Esophagus squamous epithelium (tissue), 5 donors: Measurements from ENCODE around the gene DBP. TPM values are rescaled to one million over a fixed set of nuclear protein-coding genes. Genes with fewer than 3 reads are reported as not detected.

Source experiments
- DNase-seq: peaks from one replicate; lab custom pipeline; 2025; lab: John Stamatoyannopoulos, UW
- H3K27ac ChIP-seq, 4 donors: fragments of 200-600 bp; sonication (generic); one replicate each; pipeline ENCODE4 v1.5.1; 2016 to 2019; ENCODE audit warnings: mild to moderate bottlenecking in 1 of 4
- H3K27me3 ChIP-seq, 4 donors: fragments of 200-600 bp; sonication (generic); 1 replicate in 3 of 4; 2 replicates in 1 of 4; pipeline versions ENCODE4 v1.5.1 to v1.6.0; 2017 to 2021; ENCODE audit warnings: antibody characterized with exemption in 1 of 4
- H3K36me3 ChIP-seq, 3 donors: fragments of 200-600 bp; sonication (generic); one replicate each; pipeline ENCODE4 v1.5.1; 2016 to 2019
- H3K4me1 ChIP-seq, 3 donors: fragments of 200-600 bp; sonication (generic); one replicate each; pipeline ENCODE4 v1.5.1; 2017 to 2019
- H3K4me3 ChIP-seq, 4 donors: fragments of 200-600 bp; sonication (generic); 1 replicate in 3 of 4; 2 replicates in 1 of 4; pipeline ENCODE4 v1.5.1; 2016 to 2019; ENCODE audit warnings: mild to moderate bottlenecking in 2 of 4, moderate library complexity in 1 of 4
- H3K9me3 ChIP-seq, 3 donors: fragments of 200-600 bp; sonication (generic); one replicate each; pipeline ENCODE4 v1.5.1; 2016 to 2019
- CTCF ChIP-seq, 6 experiments: fragments of 450-650 bp in 4 of 6; fragments of 200-600 bp in 2 of 6; sonication (generic) in 2 of 6; IDR thresholded peaks; one replicate each; pipeline ENCODE4 v1.5.1; 2016 to 2019; ENCODE audit warnings: antibody characterized with exemption in 6 of 6, mild to moderate bottlenecking in 4 of 6, moderate library complexity in 4 of 6
- POLR2A ChIP-seq, 4 donors: fragments of 450-650 bp; IDR thresholded peaks; one replicate each; pipeline ENCODE4 v1.6.1; 2017; ENCODE audit warnings: antibody characterized with exemption in 4 of 4, mild to moderate bottlenecking in 4 of 4, moderate library complexity in 3 of 4
- WGBS, 2 donors: methylation state at CpG; one replicate each; pipeline ENCODE4 v1.1.5; 2018; 5-methylcytosine and 5-hydroxymethylcytosine counted together
- intact Hi-C: fragments of 100-400 bp; cut with DNase I; formaldehyde crosslinking; loops from one replicate; pipeline ENCODE4 v1.15.0; 2022
- total RNA-seq, 4 donors: library from RNA; depleted of rRNA; stranded (reverse); fragments of >200 nt; gene quantifications; one replicate each; pipeline ENCODE4 v1.1.0, GENCODE V29; 2016
- donor health status: DM: yes; HTN: yes; CAD: no.

The DBP gene
- total RNA-seq, 4 donors from 2014 or later, result 4.2 to 16.2 (median 11.7) TPM

- DNase-seq, result peak; percentile 82
- peaks cover 25 to 87% (median 40%) of the 10 kb centered on the region in 3 donors for H3K4me1 ChIP-seq
- no peaks in the 10 kb centered on the region for H3K9me3 ChIP-seq
- no peaks in the 10 kb centered on the region for H3K27me3 ChIP-seq
- intact Hi-C loops, result no loop called here
- H3K4me3 ChIP-seq, result peak overlapping the region; percentile 23 to 71 (median 46)
- 1 to 4% methylated on average over 8 to 12 of the region's 40 CpGs for WGBS, 2 donors
- TF ChIP-seq POLR2A (IDR thresholded peaks at IDR 0.05) (no peak), CTCF (IDR thresholded peaks at IDR 0.05) (peak in 1 of 6 experiments; percentile 20)
- H3K27ac ChIP-seq, result peak overlapping the region; percentile 75 to 91 (median 88)
- H3K36me3 ChIP-seq, result peaks cover 0 to 23% (median 0%) of the 10 kb centered on the region in 3 donors
Measured at GRCh38 chr19:48624067-48624594, 13.0 kb downstream of the DBP start.

- H3K27ac ChIP-seq, result peak overlapping the region; percentile 75 to 91 (median 88)
- peak overlapping the region; percentile 23 to 71 (median 46) for H3K4me3 ChIP-seq
- intact Hi-C loops, result no loop called here
- DNase-seq, result no peak
- H3K36me3 ChIP-seq, result peaks cover 0 to 18% (median 0%) of the 10 kb centered on the region in 3 donors
- no peaks in the 10 kb centered on the region for H3K27me3 ChIP-seq
- no peaks in the 10 kb centered on the region for H3K9me3 ChIP-seq
- no peak for TF ChIP-seq CTCF (IDR thresholded peaks at IDR 0.05)
- 19 to 26% methylated on average over 8 of the region's 8 CpGs for WGBS, 2 donors
- H3K4me1 ChIP-seq, result peaks cover 25 to 86% (median 40%) of the 10 kb centered on the region in 3 donors
Measured at GRCh38 chr19:48623556-48624066, 13.6 kb downstream of the DBP start.

GRCh38 chr19:48619692-48620585, 17.2 kb downstream of the DBP start:
- 10 to 46% methylated on average over 4 to 5 of the region's 6 CpGs for WGBS, 2 donors
- H3K4me1 ChIP-seq, result peaks cover 49 to 89% (median 54%) of the 10 kb centered on the region in 3 donors

GRCh38 chr19:48618916-48619691, 18.1 kb downstream of the DBP start, which contains the start of the genes RPL18 and SPHK2:
RPL18 (minus strand) TSS chr19:48619178; CDS start chr19:48619143, 35 bp downstream.
SPHK2 (plus strand) TSS chr19:48619506; CDS start chr19:48620515, 1,009 bp downstream.
- no peaks in the 10 kb centered on the region for H3K9me3 ChIP-seq
- H3K4me1 ChIP-seq, result peaks cover 41 to 90% (median 48%) of the 10 kb centered on the region in 3 donors
- no peaks in the 10 kb centered on the region for H3K27me3 ChIP-seq
- 0% methylated on average over 25 to 29 of the region's 69 CpGs for WGBS, 2 donors
- intact Hi-C loops, result no loop called here
- peak; percentile 89 for DNase-seq
- TF ChIP-seq CTCF (IDR thresholded peaks at IDR 0.05) (peak in 2 of 6 experiments; percentile 17 to 38), POLR2A (IDR thresholded peaks at IDR 0.05) (peak in 3 of 4 donors; percentile 85 to 92 (median 92))
- H3K27ac ChIP-seq, result peak within 1 kb of the TSS; percentile 91 to 96 (median 94)
- H3K4me3 ChIP-seq, result peak within 1 kb of the TSS; percentile 75 to 96 (median 82)
- H3K36me3 ChIP-seq, result peaks cover 17 to 37% (median 24%) of the 10 kb centered on the region in 3 donors

More at GRCh38 chr19:48619692-48620585, 17.2 kb downstream of the DBP start:
- peak overlapping the region; percentile 91 to 96 (median 94) for H3K27ac ChIP-seq
- no peaks in the 10 kb centered on the region for H3K27me3 ChIP-seq
- DNase-seq, result no peak
- intact Hi-C loops, result no loop called here
- H3K36me3 ChIP-seq, result peaks cover 17 to 34% (median 24%) of the 10 kb centered on the region in 3 donors
- peak overlapping the region; percentile 75 to 96 (median 82) for H3K4me3 ChIP-seq
- H3K9me3 ChIP-seq, result no peaks in the 10 kb centered on the region
- TF ChIP-seq CTCF (IDR thresholded peaks at IDR 0.05) (peak in 1 of 6 experiments; percentile 21), POLR2A (IDR thresholded peaks at IDR 0.05) (no peak)
